RPMI7951 (cell line): ENCODE measurements around the gene USP46. TPM values are rescaled to one million over a fixed set of nuclear protein-coding genes. Genes with fewer than 3 reads are reported as not detected.

Source experiments
- DNase-seq: peaks from one replicate; pipeline ENCODE4 v3.0.0-alpha.2; 2012; ENCODE audit warnings: low read depth
- total RNA-seq: library from RNA; depleted of rRNA; stranded (reverse); fragments of >200 nt; shearing (Covaris generic); gene quantifications from 2 replicates; pipeline ENCODE4 v1.2.3, GENCODE V29; 2014; rRNA removed

Gene USP46
- total RNA-seq, 1 experiment from 2014 or later, result 11.1 TPM

- DNase-seq, result no peak
These were observed 83.7 kb downstream of the USP46 start for GRCh38 chr4:52575406-52575805.

- peak; percentile 35 for DNase-seq
These were observed 85.1 kb downstream of the USP46 start for GRCh38 chr4:52574036-52574435.

GRCh38 chr4:52573551-52573950 lies 85.5 kb downstream of the USP46 start:
- DNase-seq, result no peak

- peak; percentile 54 for DNase-seq
These were observed 86.1 kb downstream of the USP46 start for GRCh38 chr4:52572936-52573485.

GRCh38 chr4:52568351-52568750 lies 90.8 kb downstream of the USP46 start:
- no peak for DNase-seq

GRCh38 chr4:52566136-52567031 lies 92.7 kb downstream of the USP46 start:
- DNase-seq, result peak; percentile 21

- peak; percentile 17 for DNase-seq
These were observed 98.2 kb downstream of the USP46 start for GRCh38 chr4:52560844-52561280.

- no peak for DNase-seq
These were observed 103.8 kb downstream of the USP46 start for GRCh38 chr4:52555356-52555716.

GRCh38 chr4:52554612-52555355 lies 104.3 kb downstream of the USP46 start:
- DNase-seq, result no peak

- no peak for DNase-seq
These were observed 106.3 kb downstream of the USP46 start for GRCh38 chr4:52552778-52553177.

GRCh38 chr4:52551487-52551886 lies 107.6 kb downstream of the USP46 start:
- no peak for DNase-seq

- DNase-seq, result no peak
These were observed 108.9 kb downstream of the USP46 start for GRCh38 chr4:52550186-52550585.

- DNase-seq, result no peak
These were observed 110.1 kb downstream of the USP46 start for GRCh38 chr4:52548818-52549570.

GRCh38 chr4:52546449-52546848 lies 112.7 kb downstream of the USP46 start:
- DNase-seq, result no peak

GRCh38 chr4:52545099-52546069 lies 113.7 kb downstream of the USP46 start:
- peak; percentile 59 for DNase-seq

Other genes starting within 250 kb of the USP46 start
- gene ERVMER34-1, start 92.1 kb upstream of the USP46 start, total RNA-seq, result 0.12 and 0.39 TPM in 2 replicates
- gene RASL11B, start 203.0 kb upstream of the USP46 start, total RNA-seq, result 1.2 and 1.9 TPM in 2 replicates